Skeletal muscle satellite cell (primary cell): ENCODE results near the gene GOT2. TPM values are rescaled to one million over a fixed set of nuclear protein-coding genes. Genes with fewer than 3 reads are reported as not detected.
"Not testable (repeated sequence)": the region's sequence is repeated elsewhere in the genome, so short reads cannot be mapped to it uniquely, and the experiment has no call there.

Experiments used
- H3K27me3 ChIP-seq: 2 replicates; pipeline ENCODE4 v1.7.0; 2013; ENCODE audit warnings: low read length; ENCODE audit not compliant: control insufficient read depth, insufficient read depth
- H3K36me3 ChIP-seq: 2 replicates; pipeline ENCODE4 v1.7.0; 2013; ENCODE audit warnings: mild to moderate bottlenecking, control low read depth, low read length; ENCODE audit not compliant: insufficient read depth
- H3K4me1 ChIP-seq: 2 replicates; pipeline ENCODE4 v1.7.0; 2013; ENCODE audit warnings: low read length; ENCODE audit not compliant: control insufficient read depth, insufficient read depth
- H3K4me2 ChIP-seq: 2 replicates; pipeline ENCODE4 v1.7.0; 2013; ENCODE audit warnings: mild to moderate bottlenecking, low read length
- H3K4me3 ChIP-seq: 2 replicates; pipeline ENCODE4 v1.7.0; 2013; ENCODE audit warnings: low read length
- H3K9ac ChIP-seq: 2 replicates; pipeline ENCODE4 v1.7.0; 2013; ENCODE audit warnings: mild to moderate bottlenecking, low read depth, low read length, moderate library complexity
- H3K9me3 ChIP-seq: replicated peaks from 2 replicates; pipeline ENCODE4 v1.7.0; 2013; ENCODE audit warnings: mild to moderate bottlenecking, control low read depth, low read length
- total RNA-seq: library from RNA; depleted of rRNA; stranded (reverse); fragments of >200 nt; gene quantifications from 2 replicates; pipeline ENCODE4 v1.2.3, GENCODE V29; 2012; rRNA removed

Gene GOT2
- total RNA-seq: 29.9 and 34.7 TPM in 2 replicates

- peaks cover 12% of the 10 kb centered on the region for H3K4me1 ChIP-seq
- H3K4me3 ChIP-seq: peak within 1 kb of the TSS; percentile 92
- H3K4me2 ChIP-seq: peak within 1 kb of the TSS; percentile 95
- peaks cover 8% of the 10 kb centered on the region for H3K36me3 ChIP-seq
- peaks cover under 1% of the 10 kb centered on the region for H3K27me3 ChIP-seq
- H3K9me3 ChIP-seq: no peaks in the 10 kb centered on the region
- peak within 1 kb of the TSS; percentile 85 for H3K9ac ChIP-seq
These were observed at the start of gene GOT2 for GRCh38 chr16:58733671-58734458. Gene GOT2 (minus strand): TSS chr16:58734316. CDS start chr16:58734228, 88 bp downstream.

GRCh38 chr16:58779291-58779690, 45.2 kb upstream of the GOT2 start:
- H3K4me2 ChIP-seq, H3K27me3 ChIP-seq, H3K4me1 ChIP-seq, H3K4me3 ChIP-seq, H3K36me3 ChIP-seq, H3K9ac ChIP-seq, H3K9me3 ChIP-seq: not testable (repeated sequence)

GRCh38 chr16:58773870-58774269, 39.8 kb upstream of the GOT2 start:
- Histone ChIP-seq H3K4me1 (no peaks in the 10 kb centered on the region), H3K36me3 (no peaks in the 10 kb centered on the region), H3K27me3 (no peaks in the 10 kb centered on the region), H3K4me2 (no peak overlapping the region), H3K9me3 (no peaks in the 10 kb centered on the region), H3K9ac (no peak overlapping the region), H3K4me3 (no peak overlapping the region)

GRCh38 chr16:58768145-58768544, 34.0 kb upstream of the GOT2 start:
- Histone ChIP-seq H3K4me2 (no peak overlapping the region), H3K27me3 (peaks cover 3% of the 10 kb centered on the region), H3K4me1 (no peaks in the 10 kb centered on the region), H3K36me3 (no peaks in the 10 kb centered on the region), H3K4me3 (no peak overlapping the region), H3K9me3 (no peaks in the 10 kb centered on the region), H3K9ac (no peak overlapping the region)

- peaks cover 3% of the 10 kb centered on the region for H3K27me3 ChIP-seq
- H3K9me3 ChIP-seq: no peaks in the 10 kb centered on the region
- no peak overlapping the region for H3K4me2 ChIP-seq
These were observed 33.5 kb upstream of the GOT2 start for GRCh38 chr16:58767581-58767980.

GRCh38 chr16:58756650-58757332, 22.7 kb upstream of the GOT2 start:
- no peaks in the 10 kb centered on the region for H3K9me3 ChIP-seq
- H3K4me1 ChIP-seq: no peaks in the 10 kb centered on the region
- H3K27me3 ChIP-seq: peaks cover 25% of the 10 kb centered on the region
- no peak overlapping the region for H3K9ac ChIP-seq
- no peak overlapping the region for H3K4me3 ChIP-seq
- H3K36me3 ChIP-seq: no peaks in the 10 kb centered on the region
- no peak overlapping the region for H3K4me2 ChIP-seq

More at GRCh38 chr16:58767581-58767980, 33.5 kb upstream of the GOT2 start:
- Histone ChIP-seq H3K4me3 (no peak overlapping the region), H3K36me3 (no peaks in the 10 kb centered on the region), H3K9ac (no peak overlapping the region), H3K4me1 (no peaks in the 10 kb centered on the region)

- Histone ChIP-seq H3K36me3 (no peaks in the 10 kb centered on the region), H3K27me3 (peaks cover 25% of the 10 kb centered on the region), H3K4me1 (no peaks in the 10 kb centered on the region), H3K9me3 (no peaks in the 10 kb centered on the region), H3K4me3 (no peak overlapping the region), H3K4me2 (no peak overlapping the region), H3K9ac (no peak overlapping the region)
These were observed 22.0 kb upstream of the GOT2 start for GRCh38 chr16:58755989-58756649.

- Histone ChIP-seq H3K27me3 (peaks cover 25% of the 10 kb centered on the region), H3K36me3 (no peaks in the 10 kb centered on the region), H3K9ac (no peak overlapping the region), H3K9me3 (no peaks in the 10 kb centered on the region), H3K4me2 (no peak overlapping the region), H3K4me3 (no peak overlapping the region), H3K4me1 (no peaks in the 10 kb centered on the region)
These were observed 19.6 kb upstream of the GOT2 start for GRCh38 chr16:58753711-58754134.

GRCh38 chr16:58744497-58744896, 10.4 kb upstream of the GOT2 start:
- H3K27me3 ChIP-seq: no peaks in the 10 kb centered on the region
- H3K4me1 ChIP-seq: no peaks in the 10 kb centered on the region
- H3K4me3 ChIP-seq: no peak overlapping the region
- no peaks in the 10 kb centered on the region for H3K36me3 ChIP-seq
- H3K4me2 ChIP-seq: no peak overlapping the region
- H3K9ac ChIP-seq: no peak overlapping the region
- H3K9me3 ChIP-seq: no peaks in the 10 kb centered on the region

- Histone ChIP-seq H3K4me2 (no peak overlapping the region), H3K9ac (no peak overlapping the region), H3K4me1 (no peaks in the 10 kb centered on the region), H3K27me3 (peaks cover 3% of the 10 kb centered on the region), H3K4me3 (no peak overlapping the region), H3K9me3 (no peaks in the 10 kb centered on the region), H3K36me3 (no peaks in the 10 kb centered on the region)
These were observed 7.9 kb upstream of the GOT2 start for GRCh38 chr16:58741976-58742375.

GRCh38 chr16:58741166-58741565, 7.0 kb upstream of the GOT2 start:
- no peak overlapping the region for H3K4me2 ChIP-seq
- H3K9ac ChIP-seq: no peak overlapping the region
- H3K9me3 ChIP-seq: no peaks in the 10 kb centered on the region
- no peaks in the 10 kb centered on the region for H3K36me3 ChIP-seq
- no peak overlapping the region for H3K4me3 ChIP-seq
- no peaks in the 10 kb centered on the region for H3K4me1 ChIP-seq
- H3K27me3 ChIP-seq: peaks cover 3% of the 10 kb centered on the region
